ENCODE data around the gene BMPR1A. TPM values are rescaled to one million over a fixed set of nuclear protein-coding genes. Genes with fewer than 3 reads are reported as not detected.
"Not testable (repeated sequence)": the region's sequence is repeated elsewhere in the genome, so short reads cannot be mapped to it uniquely, and the experiment has no call there.

The BMPR1A gene
- total and polyA plus RNA-seq, 9 of the 15 experiments (the other 6 are each of a cell fraction or from before 2014, with no cell fraction given), result 1.6 to 17.5 (median 9.1) TPM

DNA sequence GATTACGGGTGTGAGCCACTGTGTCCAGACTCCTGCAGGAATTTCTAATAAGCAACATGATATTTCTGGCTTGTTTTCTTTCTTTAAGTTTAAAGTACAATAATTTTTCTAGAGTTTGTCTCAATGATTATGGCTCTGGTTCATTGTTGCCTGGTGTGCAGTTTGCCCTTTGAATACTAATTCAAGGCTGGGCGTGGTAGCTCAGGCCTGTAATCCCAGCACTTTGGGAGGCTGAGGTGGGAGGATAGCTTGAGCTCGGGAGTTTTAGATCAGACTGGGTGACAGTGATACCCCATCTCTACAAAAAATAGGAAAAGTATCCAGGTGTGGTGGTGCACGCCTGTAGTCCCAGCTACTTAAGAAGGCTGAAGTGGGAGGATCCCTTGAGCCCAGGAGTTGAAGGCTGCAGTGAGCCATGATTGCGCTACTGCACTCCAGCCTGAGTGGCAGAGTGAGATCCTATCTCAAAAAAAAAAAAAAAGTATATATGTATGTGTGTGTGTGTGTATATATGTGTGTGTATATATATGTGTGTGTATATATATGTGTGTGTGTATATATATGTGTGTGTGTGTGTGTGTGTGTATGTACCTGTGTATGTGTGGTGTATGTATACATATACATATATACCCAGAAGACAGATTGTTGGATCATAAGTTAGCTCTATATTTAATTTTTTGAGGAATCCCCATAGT, 220.1 kb downstream of the BMPR1A start:
- Histone ChIP-seq H3K9me1 (ENCODE audit: control insufficient read depth, insufficient read depth, low read length) (no peaks in the 10 kb centered on the region), H3K9ac (ENCODE audit: insufficient read depth in 1 of 2, low read depth in 2 of 2, low read length in 2 of 2) (no peak overlapping the region), H2AFZ (ENCODE audit: low read depth, low read length) (no peak overlapping the region), H3K9me3 (replicated peaks; ENCODE audit: control insufficient read depth, insufficient read depth, low read depth, low read length) (no peaks in the 10 kb centered on the region), H3K4me2 (ENCODE audit: insufficient read depth, low read length) (no peak overlapping the region), H3K27me3 (ENCODE audit: control insufficient read depth in 2 of 2, insufficient read depth in 2 of 2, low read length in 2 of 2) (no peaks in the 10 kb centered on the region), H3K79me2 (ENCODE audit: control insufficient read depth, insufficient read depth, low read length) (no peaks in the 10 kb centered on the region), H3K36me3 (ENCODE audit: control insufficient read depth, insufficient read depth, low read length) (no peaks in the 10 kb centered on the region), H3K4me3 (no peak overlapping the region), H3K4me1 (replicated peaks in 1 of 2; ENCODE audit: control insufficient read depth in 2 of 2, insufficient read depth in 2 of 2, low read length in 2 of 2) (peaks cover 6 to 10% of the 10 kb centered on the region in 2 experiments; a peak in 2 of 5 replicates), H3K27ac (ENCODE audit: extremely low read depth, low read depth, low read length) (no peak overlapping the region), H4K20me1 (replicated peaks; ENCODE audit: control insufficient read depth, insufficient read depth, low read length) (no peaks in the 10 kb centered on the region)
- BruUV-seq (replicated peaks), result no TSS peak
- in situ Hi-C loops (cut with MboI) (no loop called here), intact Hi-C loops (cut with micrococcal nuclease) (no loop called here)
- ChIA-PET POLR2A (interaction anchor here (0.6 to 1.0 kb wide), 2 partner anchors 16 to 19 kb away, joined by 3 read pairs; partner anchors contain the start of gene MMRN2), CTCF (ENCODE audit: low intra/inter-chr PET ratio) (no interaction called here)
- DNase-seq (ENCODE audit: extremely low read depth in 1 of 4, low spot score in 3 of 4) (no peak), ATAC-seq (no peak), FAIRE-seq (no peak)
- TF ChIP-seq, protein P1, sequence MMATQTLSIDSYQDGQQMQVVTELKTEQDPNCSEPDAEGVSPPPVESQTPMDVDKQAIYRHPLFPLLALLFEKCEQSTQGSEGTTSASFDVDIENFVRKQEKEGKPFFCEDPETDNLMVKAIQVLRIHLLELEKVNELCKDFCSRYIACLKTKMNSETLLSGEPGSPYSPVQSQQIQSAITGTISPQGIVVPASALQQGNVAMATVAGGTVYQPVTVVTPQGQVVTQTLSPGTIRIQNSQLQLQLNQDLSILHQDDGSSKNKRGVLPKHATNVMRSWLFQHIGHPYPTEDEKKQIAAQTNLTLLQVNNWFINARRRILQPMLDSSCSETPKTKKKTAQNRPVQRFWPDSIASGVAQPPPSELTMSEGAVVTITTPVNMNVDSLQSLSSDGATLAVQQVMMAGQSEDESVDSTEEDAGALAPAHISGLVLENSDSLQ (IDR thresholded peaks at IDR 0.05), result peak; percentile 62
- no peak for TF ChIP-seq NCOR1 (IDR thresholded peaks at IDR 0.05)
- WGBS (ENCODE audit: insufficient coverage, low coverage, missing lambda C conversion rate), result 75% methylated on average over 4 of the region's 5 CpGs

DNA sequence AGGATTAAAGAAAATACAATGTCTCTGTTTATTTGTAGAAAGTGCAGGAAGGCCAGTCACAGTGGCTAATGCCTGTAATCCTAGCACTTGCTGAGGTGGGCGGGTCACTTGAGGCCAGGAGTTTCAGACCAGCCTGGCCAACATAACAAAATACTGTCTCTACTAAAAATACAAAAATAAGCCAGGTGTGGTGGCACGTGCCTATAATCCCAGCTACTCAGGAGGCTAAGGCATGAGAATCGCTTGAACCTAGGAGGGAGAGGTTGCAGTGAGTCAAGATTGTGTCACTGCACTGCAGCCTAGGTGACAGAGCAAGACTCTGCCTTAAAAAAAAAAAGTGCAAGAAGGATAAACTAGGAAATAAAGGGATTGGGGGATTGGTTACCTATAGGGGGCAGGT, 222.0 kb downstream of the BMPR1A start:
- H3K4me3 ChIP-seq; H3K9me1 ChIP-seq (ENCODE audit: control insufficient read depth, insufficient read depth, low read length); H2AFZ ChIP-seq (ENCODE audit: low read depth, low read length); H4K20me1 ChIP-seq (replicated peaks; ENCODE audit: control insufficient read depth, insufficient read depth, low read length); in situ Hi-C loops (cut with MboI); ATAC-seq; intact Hi-C loops (cut with micrococcal nuclease); H3K9me3 ChIP-seq (replicated peaks; ENCODE audit: control insufficient read depth, insufficient read depth, low read depth, low read length); DNase-seq (ENCODE audit: extremely low read depth in 1 of 4, low spot score in 3 of 4); BruUV-seq (replicated peaks); H3K27ac ChIP-seq (ENCODE audit: extremely low read depth, low read depth, low read length); H3K9ac ChIP-seq (ENCODE audit: insufficient read depth in 1 of 2, low read depth in 2 of 2, low read length in 2 of 2); H3K4me1 ChIP-seq (replicated peaks in 1 of 2; ENCODE audit: control insufficient read depth in 2 of 2, insufficient read depth in 2 of 2, low read length in 2 of 2); H3K27me3 ChIP-seq (ENCODE audit: control insufficient read depth in 2 of 2, insufficient read depth in 2 of 2, low read length in 2 of 2); H3K4me2 ChIP-seq (ENCODE audit: insufficient read depth, low read length); H3K36me3 ChIP-seq (ENCODE audit: control insufficient read depth, insufficient read depth, low read length); H3K79me2 ChIP-seq (ENCODE audit: control insufficient read depth, insufficient read depth, low read length); CTCF ChIA-PET (ENCODE audit: low intra/inter-chr PET ratio); FAIRE-seq: not testable (repeated sequence)
- POLR2A ChIA-PET, result interaction anchor here (1.0 kb wide), 1 partner anchor 9 kb away, joined by 4 read pairs; no protein-coding TSS in a partner anchor
- 0 out of 2 replicates have a peak, but pooled peaks have one; percentile 30 for TF ChIP-seq ZEB2 (IDR thresholded peaks at IDR 0.05)
- WGBS (ENCODE audit: insufficient coverage, low coverage, missing lambda C conversion rate), result 33% methylated on average over 3 of the region's 3 CpGs

All from K562 (cell line).